Endothelial cell of umbilical vein (primary cell): Measurements from ENCODE around the gene SYMPK. TPM values are rescaled to one million over a fixed set of nuclear protein-coding genes. Genes with fewer than 3 reads are reported as not detected.

ENCODE experiments used
- BruUV-seq: library from RNA; stranded (reverse); fragments of 400-500 nt; replicated peaks from 2 replicates; lab custom pipeline; 2021; lab: Mats Ljungman, UMichigan
- CTCF ChIA-PET: fragments of 300-600, 350-600 bp; sonication (Branson Sonifier 250); formaldehyde crosslinking; loops from one replicate; lab custom pipeline; 2021; ENCODE audit warnings: antibody characterized with exemption, inconsistent platforms; lab: Charles Lee
- POLR2A ChIA-PET: fragments of 300-600, 350-600 bp; sonication (Branson Sonifier 250); formaldehyde crosslinking; loops from one replicate; lab custom pipeline; 2021; ENCODE audit warnings: antibody characterized with exemption, inconsistent platforms; lab: Charles Lee
- DNase-seq: peaks from one replicate; pipeline ENCODE4 v3.0.0-alpha.2; 2011; ENCODE audit warnings: low read depth, low spot score
- FAIRE-seq: peaks from 2 replicates; lab custom pipeline; 2011; peaks lifted over from hg19 to GRCh38; lab: Jason Lieb, UNC
- H2AFZ ChIP-seq: 2 replicates; pipeline ENCODE4 v1.6.0; 2012; ENCODE audit warnings: low read depth, low read length, control low read depth, inconsistent platforms
- H3K27ac ChIP-seq: 2 replicates; pipeline ENCODE4 v1.5.1; 2011; ENCODE audit warnings: low read depth, mild to moderate bottlenecking, control low read depth, low read length, moderate library complexity; ENCODE audit not compliant: insufficient read depth
- H3K27me3 ChIP-seq, 2 experiments: 2 replicates each; pipeline versions ENCODE4 v1.6.0 to v1.6.1; 2011; ENCODE audit warnings: low read length in 2 of 2, mixed read lengths in 1 of 2; ENCODE audit not compliant: control insufficient read depth in 2 of 2, insufficient read depth in 2 of 2
- H3K36me3 ChIP-seq, 2 experiments: 2 replicates in 1 of 2; 3 replicates in 1 of 2; pipeline ENCODE4 v1.5.1; 2011; ENCODE audit warnings: low read length in 2 of 2, mild to moderate bottlenecking in 1 of 2, moderate library complexity in 1 of 2; ENCODE audit not compliant: control insufficient read depth in 2 of 2, insufficient read depth in 2 of 2; ENCODE audit errors: extremely low read depth in 1 of 2
- H3K4me1 ChIP-seq: 3 replicates; pipeline ENCODE4 v1.5.1; 2011; ENCODE audit warnings: mild to moderate bottlenecking, low read length; ENCODE audit not compliant: control insufficient read depth, insufficient read depth; ENCODE audit errors: extremely low read depth
- H3K4me2 ChIP-seq: 2 replicates; pipeline ENCODE4 v1.6.1; 2011; ENCODE audit warnings: low read length, control low read depth, mixed read lengths; ENCODE audit not compliant: insufficient read depth
- H3K4me3 ChIP-seq, 3 experiments: fragments of 200-600 bp in 1 of 3; sonication (generic), shearing (Covaris generic) in 1 of 3; replicated peaks in 1 of 3; 2 replicates each; pipeline ENCODE4 v1.5.1; 2011 to 2016; ENCODE audit warnings: control low read depth in 3 of 3, low read length in 3 of 3, mild to moderate bottlenecking in 2 of 3, inconsistent platforms in 1 of 3, low read depth in 1 of 3, moderate library complexity in 1 of 3; ENCODE audit not compliant: insufficient read depth in 1 of 3
- H3K79me2 ChIP-seq: 2 replicates; pipeline ENCODE4 v1.6.0; 2012; ENCODE audit warnings: low read length, inconsistent platforms; ENCODE audit not compliant: control insufficient read depth, insufficient read depth
- H3K9ac ChIP-seq: replicated peaks from 2 replicates; pipeline ENCODE3; 2011; ENCODE audit warnings: low read length, control low read depth; ENCODE audit not compliant: insufficient read depth; ENCODE audit errors: extremely low read depth
- H3K9me1 ChIP-seq: replicated peaks from 3 replicates; pipeline ENCODE4 v1.6.0; 2011; ENCODE audit warnings: mild to moderate bottlenecking, low read length; ENCODE audit not compliant: control insufficient read depth, insufficient read depth; ENCODE audit errors: extremely low read depth
- H3K9me3 ChIP-seq: replicated peaks from 2 replicates; pipeline ENCODE4 v1.5.1; 2012; ENCODE audit warnings: low read length, inconsistent platforms; ENCODE audit not compliant: control insufficient read depth, insufficient read depth
- H4K20me1 ChIP-seq: replicated peaks from 2 replicates; pipeline ENCODE3; 2011; ENCODE audit warnings: mild to moderate bottlenecking, low read length; ENCODE audit not compliant: control insufficient read depth, insufficient read depth; ENCODE audit errors: extremely low read depth
- EZH2 ChIP-seq: IDR thresholded peaks from 2 replicates; pipeline ENCODE4 v1.6.1; 2012; ENCODE audit warnings: borderline replicate concordance, low read depth, mild to moderate bottlenecking, moderate library complexity, low read length, inconsistent platforms; ENCODE audit not compliant: severe bottlenecking
- FOS ChIP-seq: IDR thresholded peaks from 2 replicates; pipeline ENCODE4 v1.6.1; 2011; ENCODE audit warnings: mild to moderate bottlenecking, low read length, moderate library complexity, borderline replicate concordance; ENCODE audit not compliant: insufficient read depth
- GATA2 ChIP-seq: IDR thresholded peaks from 2 replicates; pipeline ENCODE4 v1.7.0; 2011; ENCODE audit warnings: low read depth, mild to moderate bottlenecking, moderate library complexity, mixed read lengths, low read length; ENCODE audit not compliant: insufficient read length, insufficient read depth
- JUN ChIP-seq: IDR thresholded peaks from 2 replicates; pipeline ENCODE4 v1.6.1; 2011; ENCODE audit warnings: borderline replicate concordance, low read depth; ENCODE audit not compliant: insufficient read length, insufficient read depth
- MYC ChIP-seq: IDR thresholded peaks from one replicate; pipeline ENCODE4 v1.6.1; 2011; ENCODE audit warnings: mild to moderate bottlenecking, low read depth, low read length
- POLR2A ChIP-seq: IDR thresholded peaks from 2 replicates; pipeline ENCODE4 v1.6.1; 2012; ENCODE audit warnings: low read depth, mild to moderate bottlenecking, control low read depth, low read length
- POLR2AphosphoS5 ChIP-seq: IDR thresholded peaks from 2 replicates; pipeline ENCODE4 v1.6.1; 2012; ENCODE audit warnings: low read depth, mild to moderate bottlenecking, control low read depth, low read length, moderate library complexity; ENCODE audit not compliant: insufficient read depth
- dilution Hi-C: fragments of 300-500 bp; cut with MboI; formaldehyde crosslinking; loops from one replicate; pipeline ENCODE4 v1.15.0; 2019; ENCODE audit warnings: low sequenced_read_pairs; ENCODE audit not compliant: extremely low pct_ligation_motif_present
- intact Hi-C: fragments of 100-400 bp; cut with micrococcal nuclease; formaldehyde crosslinking; loops from one replicate; pipeline ENCODE4 v1.10.0; 2022
- polyA plus RNA-seq, 4 experiments: library from polyadenylated mRNA; depleted of rRNA in 3 of 4; stranded (reverse) in 3 of 4; unstranded in 1 of 4; fragments of >200 nt; gene quantifications; 2 replicates each; pipeline versions ENCODE4 v1.2.1 to v1.2.3, GENCODE V29; 2011 to 2012; ENCODE audit warnings: missing spikeins in 1 of 4
- total RNA-seq: library from RNA; stranded (reverse); gene quantifications from 2 replicates; pipeline ENCODE4 v1.2.3, GENCODE V29; 2021
- TF ChIP-seq, protein P1 (sequence below): IDR thresholded peaks from 2 replicates; pipeline ENCODE4 v1.6.1; 2011; ENCODE audit not compliant: insufficient read depth, insufficient read length
- TF ChIP-seq, protein P2 (sequence below), 2 donors: IDR thresholded peaks; 1 replicate in 1 of 2; 2 replicates in 1 of 2; pipeline ENCODE4 v1.5.1; 2011; ENCODE audit warnings: low read length in 2 of 2, mild to moderate bottlenecking in 2 of 2, moderate library complexity in 2 of 2, control low read depth in 1 of 2, inconsistent platforms in 1 of 2, low read depth in 1 of 2; ENCODE audit not compliant: insufficient read depth in 1 of 2; ENCODE audit errors: extremely low read depth in 1 of 2

Gene SYMPK
- total and polyA plus RNA-seq, 2 donors (not counting 3 experiments of a cell fraction or from before 2014, with no cell fraction given): 89.8 to 95.7 TPM

DNA sequence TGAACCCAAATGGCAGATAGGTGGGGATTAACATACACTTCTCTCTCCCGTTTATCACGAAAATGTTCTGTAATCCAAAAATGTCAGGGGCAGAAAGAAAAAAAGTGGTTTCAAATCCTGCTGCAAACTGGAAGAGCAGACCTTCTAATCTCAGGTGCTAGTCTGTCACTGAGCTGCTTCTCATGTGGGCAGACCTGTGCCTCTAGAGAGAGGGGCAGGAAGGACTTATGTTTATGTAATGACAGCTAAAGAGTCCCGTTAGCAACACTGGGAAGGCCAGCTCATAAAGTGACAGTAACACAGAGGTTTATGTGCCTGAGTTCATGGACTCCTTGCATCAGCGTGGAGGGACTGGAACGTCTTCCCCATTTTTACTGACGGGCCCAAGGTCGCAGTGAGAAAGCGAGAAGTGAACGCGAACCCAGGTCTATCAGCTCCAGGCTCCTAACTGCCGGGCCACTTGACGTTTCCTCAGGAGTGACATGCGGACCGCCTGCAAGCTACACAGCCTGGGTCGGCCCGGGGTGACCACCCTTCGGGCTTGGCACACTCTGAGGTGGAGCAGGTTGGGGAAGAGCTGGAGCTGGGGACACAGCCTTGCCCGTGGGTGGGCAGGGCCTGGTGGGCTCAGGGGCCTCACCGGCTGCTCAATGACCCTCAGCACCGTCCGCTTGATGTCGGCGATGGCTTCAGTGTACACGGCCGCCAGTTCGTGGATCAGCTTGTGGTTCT, 38.2 kb downstream of the SYMPK start:
- Histone ChIP-seq H3K4me2 (no peak overlapping the region), H2AFZ (no peak overlapping the region), H3K9me1 (no peaks in the 10 kb centered on the region), H4K20me1 (no peaks in the 10 kb centered on the region), H3K4me1 (peaks cover 11% of the 10 kb centered on the region), H3K36me3 (peaks cover 13 to 59% of the 10 kb centered on the region in 2 experiments), H3K4me3 (no peak overlapping the region), H3K27me3 (no peaks in the 10 kb centered on the region), H3K9ac (no peak overlapping the region), H3K27ac (no peak overlapping the region), H3K9me3 (no peaks in the 10 kb centered on the region), H3K79me2 (no peaks in the 10 kb centered on the region)
- no peak for DNase-seq
- dilution Hi-C loops: no loop called here
- no peak for FAIRE-seq
- intact Hi-C loops: no loop called here
- ChIA-PET CTCF (interaction anchor here (0.6 to 4.1 kb wide), 4 partner anchors 7 to 54 kb away, joined by 3 to 35 read pairs (median 4); no protein-coding TSS in a partner anchor), POLR2A (no interaction called here)
- TF ChIP-seq JUN: no peak
- TF ChIP-seq POLR2AphosphoS5: no peak
- TF ChIP-seq FOS: no peak
- no peak for TF ChIP-seq POLR2A
- TF ChIP-seq, protein P1, sequence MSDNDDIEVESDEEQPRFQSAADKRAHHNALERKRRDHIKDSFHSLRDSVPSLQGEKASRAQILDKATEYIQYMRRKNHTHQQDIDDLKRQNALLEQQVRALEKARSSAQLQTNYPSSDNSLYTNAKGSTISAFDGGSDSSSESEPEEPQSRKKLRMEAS: no peak
- no peak for TF ChIP-seq EZH2
- TF ChIP-seq GATA2: no peak
- no peak for TF ChIP-seq MYC
- TF ChIP-seq, protein P2, sequence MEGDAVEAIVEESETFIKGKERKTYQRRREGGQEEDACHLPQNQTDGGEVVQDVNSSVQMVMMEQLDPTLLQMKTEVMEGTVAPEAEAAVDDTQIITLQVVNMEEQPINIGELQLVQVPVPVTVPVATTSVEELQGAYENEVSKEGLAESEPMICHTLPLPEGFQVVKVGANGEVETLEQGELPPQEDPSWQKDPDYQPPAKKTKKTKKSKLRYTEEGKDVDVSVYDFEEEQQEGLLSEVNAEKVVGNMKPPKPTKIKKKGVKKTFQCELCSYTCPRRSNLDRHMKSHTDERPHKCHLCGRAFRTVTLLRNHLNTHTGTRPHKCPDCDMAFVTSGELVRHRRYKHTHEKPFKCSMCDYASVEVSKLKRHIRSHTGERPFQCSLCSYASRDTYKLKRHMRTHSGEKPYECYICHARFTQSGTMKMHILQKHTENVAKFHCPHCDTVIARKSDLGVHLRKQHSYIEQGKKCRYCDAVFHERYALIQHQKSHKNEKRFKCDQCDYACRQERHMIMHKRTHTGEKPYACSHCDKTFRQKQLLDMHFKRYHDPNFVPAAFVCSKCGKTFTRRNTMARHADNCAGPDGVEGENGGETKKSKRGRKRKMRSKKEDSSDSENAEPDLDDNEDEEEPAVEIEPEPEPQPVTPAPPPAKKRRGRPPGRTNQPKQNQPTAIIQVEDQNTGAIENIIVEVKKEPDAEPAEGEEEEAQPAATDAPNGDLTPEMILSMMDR (IDR thresholded peaks at IDR 0.05; ENCODE audit: extremely low read depth in 1 of 2, insufficient read depth in 1 of 2, low read depth in 1 of 2, low read length in 2 of 2): no peak
- no TSS peak for BruUV-seq
